Adipose tissue (tissue), 3 donors: ENCODE data around the gene NOLC1. TPM values are rescaled to one million over a fixed set of nuclear protein-coding genes. Genes with fewer than 3 reads are reported as not detected.
"Not testable (repeated sequence)": the region's sequence is repeated elsewhere in the genome, so short reads cannot be mapped to it uniquely, and the experiment has no call there.

Source experiments
- H3K27ac ChIP-seq: one replicate; pipeline ENCODE4 v1.5.1; 2013; ENCODE audit warnings: low read depth, low read length
- whole genome bisulfite sequencing, 3 donors: extraction: QIAGEN DNeasy Blood & Tissue Kit; methylation state at CpG; one replicate each; pipeline ENCODE4 v1.1.7; 2013; 5-methylcytosine and 5-hydroxymethylcytosine counted together
- polyA plus RNA-seq, 3 donors: library from polyadenylated mRNA; stranded (reverse); fragments of 200-250 nt; gene quantifications; one replicate each; pipeline ENCODE4 v1.2.3, GENCODE V29; 2013
- donor health status: healthy with polysubstance abuse.
- donor health status: Bipolar disorder and iron deficiency.
- donor health status: healthy.

The NOLC1 gene
- polyA plus RNA-seq, 3 donors: 17.0 to 69.9 (median 33.4) TPM

GRCh38 chr10:102185811-102186527 lies 33.8 kb downstream of the NOLC1 start:
- WGBS, 3 donors: 71 to 87% (median 81%) methylated on average over 15 of the region's 15 CpGs
- no peak overlapping the region for H3K27ac ChIP-seq

- no peak overlapping the region for H3K27ac ChIP-seq
- 64 to 78% (median 67%) methylated on average over 2 to 3 of the region's 3 CpGs for WGBS, 3 donors
Measured at GRCh38 chr10:102188298-102188940, 36.2 kb downstream of the NOLC1 start.

GRCh38 chr10:102188941-102189898 lies 37.0 kb downstream of the NOLC1 start:
- H3K27ac ChIP-seq: not testable (repeated sequence)
- WGBS, 3 donors: 70 to 80% (median 77%) methylated on average over 7 of the region's 7 CpGs

GRCh38 chr10:102191956-102192355 lies 39.8 kb downstream of the NOLC1 start:
- WGBS, 3 donors: 72 to 83% (median 81%) methylated on average over 7 of the region's 7 CpGs
- H3K27ac ChIP-seq: no peak overlapping the region

- H3K27ac ChIP-seq: no peak overlapping the region
- 77 to 80% (median 78%) methylated on average over 6 of the region's 6 CpGs for WGBS, 3 donors
Measured at GRCh38 chr10:102195296-102195870, 43.2 kb downstream of the NOLC1 start.

GRCh38 chr10:102196893-102197292 lies 44.7 kb downstream of the NOLC1 start:
- H3K27ac ChIP-seq: no peak overlapping the region
- WGBS, 3 donors: 70 to 74% (median 72%) methylated on average over 2 of the region's 2 CpGs

- H3K27ac ChIP-seq: no peak overlapping the region
- WGBS, 3 donors: 70 to 82% (median 79%) methylated on average over 2 of the region's 2 CpGs
Measured at GRCh38 chr10:102198027-102198426, 45.8 kb downstream of the NOLC1 start.

GRCh38 chr10:102200751-102201640 lies 48.8 kb downstream of the NOLC1 start:
- no peak overlapping the region for H3K27ac ChIP-seq
- WGBS, 3 donors: 91 to 94% (median 93%) methylated on average over 32 to 34 of the region's 34 CpGs

GRCh38 chr10:102202386-102202785 lies 50.2 kb downstream of the NOLC1 start:
- WGBS, 3 donors: 72 to 91% (median 87%) methylated on average over 1 of the region's 1 CpG
- no peak overlapping the region for H3K27ac ChIP-seq

- 31 to 46% (median 42%) methylated on average over 5 of the region's 5 CpGs for WGBS, 3 donors
- H3K27ac ChIP-seq: no peak overlapping the region
Measured at GRCh38 chr10:102208311-102209035, 56.3 kb downstream of the NOLC1 start.

GRCh38 chr10:102211615-102212299 lies 59.6 kb downstream of the NOLC1 start:
- no peak overlapping the region for H3K27ac ChIP-seq
- WGBS, 3 donors: 69 to 88% (median 78%) methylated on average over 3 of the region's 3 CpGs

Other genes with a start within 250 kb of the NOLC1 start
- gene ARMH3, start 96.2 kb upstream of the NOLC1 start, polyA plus RNA-seq: 10 to 100 TPM in 2 of 3 donors, 1 to 10 TPM in 1; 9.6 to 14.0 (median 10.0) TPM
- gene HPS6, start 87.0 kb upstream of the NOLC1 start, polyA plus RNA-seq: 10 to 100 TPM in 1 of 3 donors, 1 to 10 TPM in 2; 5.5 to 10.5 (median 9.1) TPM
- gene LDB1, start 32.0 kb upstream of the NOLC1 start, polyA plus RNA-seq: 10 to 100 TPM; 15.3 to 23.6 (median 19.8) TPM
- 10 to 100 TPM in 2 of 3 donors, 1 to 10 TPM in 1; 8.9 to 44.4 (median 23.1) TPM for gene PPRC1, start 19.3 kb upstream of the NOLC1 start, polyA plus RNA-seq
- 10 to 100 TPM in 1 of 3 donors, 1 to 10 TPM in 2; 1.0 to 12.2 (median 1.5) TPM for gene ELOVL3, start 73.9 kb downstream of the NOLC1 start, polyA plus RNA-seq
- gene PITX3, start 89.1 kb downstream of the NOLC1 start, polyA plus RNA-seq: under 1 TPM in 1 of 3 donors, not detected in 2; 0.36 TPM
- gene GBF1, start 93.1 kb downstream of the NOLC1 start, polyA plus RNA-seq: 10 to 100 TPM in 2 of 3 donors, 1 to 10 TPM in 1; 9.5 to 14.6 (median 12.3) TPM
- gene NFKB2, start 243.3 kb downstream of the NOLC1 start, polyA plus RNA-seq: 10 to 100 TPM; 16.1 to 64.8 (median 18.8) TPM